HG03354 (cell line): ENCODE results near the gene SGPL1.

Source experiments
- ATAC-seq: cut with Tn5 transposase; IDR thresholded peaks from one replicate; pipeline ENCODE4 v1.9.1; 2021; ENCODE audit warnings: mild to moderate bottlenecking; ENCODE audit not compliant: unreplicated experiment, poor library complexity, severe bottlenecking

The SGPL1 gene

GRCh38 chr10:70866424-70866823 is 50.7 kb downstream of the SGPL1 start:
- ATAC-seq = no peak

- no peak for ATAC-seq
These were observed 56.5 kb downstream of the SGPL1 start for GRCh38 chr10:70872291-70872690.

- no peak for ATAC-seq
These were observed 58.3 kb downstream of the SGPL1 start for GRCh38 chr10:70874061-70874460.

- ATAC-seq = no peak
These were observed 63.5 kb downstream of the SGPL1 start for GRCh38 chr10:70879207-70879606.

GRCh38 chr10:70880077-70880534 is 64.4 kb downstream of the SGPL1 start:
- peak; percentile 49 for ATAC-seq

- ATAC-seq = no peak
These were observed 69.0 kb downstream of the SGPL1 start for GRCh38 chr10:70884741-70885140.

GRCh38 chr10:70885481-70885880 is 69.7 kb downstream of the SGPL1 start:
- no peak for ATAC-seq

- no peak for ATAC-seq
These were observed 70.5 kb downstream of the SGPL1 start for GRCh38 chr10:70885931-70886903.

- ATAC-seq = no peak
These were observed 71.3 kb downstream of the SGPL1 start for GRCh38 chr10:70886921-70887665.

GRCh38 chr10:70887804-70888800 is 72.4 kb downstream of the SGPL1 start, which contains the start of gene PCBD1:
PCBD1 (minus strand) TSS chr10:70888565; CDS start chr10:70888533, 32 bp downstream.
- peak; percentile 80 for ATAC-seq

GRCh38 chr10:70889291-70889690 is 73.5 kb downstream of the SGPL1 start:
- ATAC-seq = no peak

- ATAC-seq = no peak
These were observed 75.2 kb downstream of the SGPL1 start for GRCh38 chr10:70890917-70891431.

- no peak for ATAC-seq
These were observed 75.9 kb downstream of the SGPL1 start for GRCh38 chr10:70891627-70892026.

- ATAC-seq = no peak
These were observed 76.9 kb downstream of the SGPL1 start for GRCh38 chr10:70892631-70893030.

- ATAC-seq = no peak
These were observed 77.7 kb downstream of the SGPL1 start for GRCh38 chr10:70893227-70894006.

GRCh38 chr10:70894416-70894815 is 78.7 kb downstream of the SGPL1 start:
- ATAC-seq = no peak

GRCh38 chr10:70896551-70896950 is 80.8 kb downstream of the SGPL1 start:
- ATAC-seq = no peak

GRCh38 chr10:70898687-70899086 is 82.9 kb downstream of the SGPL1 start:
- ATAC-seq = no peak
